Dendritic cell treated with granulocyte-macrophage colony-stimulating factor and Interleukin-4, amounts not matched to agents 40 ng/mL and 50 ng/mL, for 4 days (primary cell): Measurements from ENCODE around the gene RBP3.

Experiments used
- H3K27ac Mint-ChIP-seq: one replicate; pipeline ENCODE4 v1.8.0; 2022; ENCODE audit warnings: mild to moderate bottlenecking, mixed read lengths
- H3K27me3 Mint-ChIP-seq: one replicate; pipeline ENCODE4 v1.8.0; 2022; ENCODE audit warnings: mild to moderate bottlenecking, mixed read lengths
- H3K36me3 Mint-ChIP-seq: one replicate; pipeline ENCODE4 v1.8.0; 2022; ENCODE audit warnings: low read depth, mixed read lengths
- H3K4me1 Mint-ChIP-seq: one replicate; pipeline ENCODE4 v1.8.0; 2022; ENCODE audit warnings: low read depth, mixed read lengths
- H3K4me3 Mint-ChIP-seq: one replicate; pipeline ENCODE4 v1.8.0; 2022; ENCODE audit warnings: mild to moderate bottlenecking, moderate library complexity, mixed read lengths
- H3K9me3 Mint-ChIP-seq: one replicate; pipeline ENCODE4 v1.8.0; 2022; ENCODE audit warnings: mixed read lengths
- intact Hi-C: fragments of 100-400 bp; cut with micrococcal nuclease; formaldehyde crosslinking; loops from one replicate; pipeline ENCODE4 v1.15.0; 2022

The RBP3 gene

DNA sequence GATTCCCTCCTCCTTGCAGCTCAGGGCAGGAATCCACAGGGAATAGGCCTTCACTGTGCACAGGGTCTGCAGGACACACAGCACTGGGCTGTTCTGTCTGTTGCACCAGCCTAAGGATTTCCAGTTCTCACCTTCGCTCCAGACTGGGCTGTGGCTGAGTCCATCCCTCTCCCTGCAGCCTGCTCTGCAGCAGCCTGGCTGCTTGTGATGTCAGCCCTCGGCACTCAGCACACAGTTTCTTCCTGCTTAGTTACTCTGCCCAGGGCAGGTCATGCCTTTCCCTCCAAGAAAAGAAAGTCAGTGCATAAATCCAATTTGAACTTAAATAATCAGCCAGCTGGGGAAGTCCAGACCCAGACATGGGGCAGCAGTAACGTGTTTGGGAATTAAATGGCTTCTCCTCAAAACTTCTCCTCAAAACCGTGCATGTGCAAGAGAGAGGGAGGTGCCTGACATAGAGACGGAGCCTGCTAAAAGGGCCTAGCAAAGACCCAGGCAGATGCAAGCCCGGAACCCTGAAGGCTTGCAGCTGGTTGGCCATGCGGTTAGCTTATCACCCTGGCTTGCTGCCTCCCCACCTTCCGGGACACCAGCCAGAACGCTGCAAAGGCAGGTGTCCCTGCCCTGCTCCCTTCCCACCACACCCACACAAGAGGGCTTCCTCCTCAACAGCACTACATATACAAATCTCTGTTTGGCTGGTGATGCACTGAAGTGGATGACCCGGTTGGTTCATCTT, 36.8 kb upstream of the RBP3 start:
- intact Hi-C loops = no loop called here
- Mint-ChIP-seq H3K4me3 (no peak overlapping the region), H3K27ac (no peak overlapping the region), H3K4me1 (no peaks in the 10 kb centered on the region), H3K36me3 (no peaks in the 10 kb centered on the region), H3K9me3 (no peaks in the 10 kb centered on the region), H3K27me3 (peaks cover 29% of the 10 kb centered on the region)

DNA sequence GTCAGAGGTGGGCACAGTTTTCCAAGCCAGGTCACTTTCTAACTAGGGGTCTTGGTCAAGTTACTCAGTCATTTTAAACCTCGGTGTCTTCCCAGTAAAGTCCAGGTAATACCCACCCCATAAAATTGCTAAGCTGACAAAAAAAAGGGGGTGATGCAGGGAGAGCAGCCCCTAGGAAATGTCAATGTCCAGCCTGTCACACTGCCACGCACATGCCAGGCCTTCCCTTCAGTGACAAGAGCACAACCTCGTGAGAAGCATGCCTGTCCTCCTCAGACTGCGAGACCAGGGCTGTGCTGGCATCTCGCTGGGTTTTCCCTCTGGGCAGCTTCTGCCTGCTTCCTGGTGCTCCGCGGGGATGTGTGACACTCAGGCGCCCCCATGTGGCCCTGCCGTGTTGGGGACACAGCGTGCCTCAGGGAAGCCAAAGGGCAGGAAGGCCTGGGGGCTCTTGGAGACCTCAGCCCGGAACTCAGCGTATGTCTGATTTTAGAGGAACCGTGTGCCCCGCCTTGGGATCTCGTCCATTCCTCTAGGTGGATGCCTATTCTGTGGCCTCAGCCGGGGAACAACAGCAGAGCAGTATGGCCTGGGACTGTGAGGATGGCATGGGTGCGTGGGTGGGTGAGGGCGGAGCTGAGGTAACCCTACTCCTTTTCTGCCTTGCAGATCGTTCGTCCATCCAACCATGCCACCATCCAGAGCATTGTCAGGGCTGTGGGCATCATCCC, 36.1 kb upstream of the RBP3 start:
- Mint-ChIP-seq H3K36me3 (no peaks in the 10 kb centered on the region), H3K9me3 (no peaks in the 10 kb centered on the region), H3K27me3 (peaks cover 23% of the 10 kb centered on the region), H3K4me3 (no peak overlapping the region), H3K27ac (no peak overlapping the region), H3K4me1 (no peaks in the 10 kb centered on the region)
- intact Hi-C loops = loop anchor here (1.0 kb wide), 1 partner anchor 265 kb away; no protein-coding TSS in a partner anchor

DNA sequence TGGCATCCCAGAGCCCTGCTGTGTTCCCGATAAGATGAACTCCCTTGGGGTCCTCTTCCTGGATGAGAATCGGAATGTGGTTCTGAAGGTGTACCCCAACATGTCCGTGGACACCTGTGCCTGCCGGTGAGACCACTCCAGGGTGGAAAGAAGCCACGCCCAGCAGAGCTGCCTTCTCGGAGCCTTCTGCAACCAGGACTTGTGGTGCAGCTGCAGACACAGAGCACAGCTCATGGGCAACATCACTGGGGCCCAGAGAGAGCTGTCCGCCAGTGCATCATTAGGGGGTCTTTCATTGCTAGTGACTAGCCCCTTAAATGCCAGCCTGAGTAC, 35.5 kb upstream of the RBP3 start:
- intact Hi-C loops = loop anchor here (1.0 kb wide), 1 partner anchor 265 kb away; no protein-coding TSS in a partner anchor
- no peaks in the 10 kb centered on the region for H3K4me1 Mint-ChIP-seq
- no peak overlapping the region for H3K27ac Mint-ChIP-seq
- no peaks in the 10 kb centered on the region for H3K36me3 Mint-ChIP-seq
- H3K9me3 Mint-ChIP-seq = no peaks in the 10 kb centered on the region
- peaks cover 18% of the 10 kb centered on the region for H3K27me3 Mint-ChIP-seq
- no peak overlapping the region for H3K4me3 Mint-ChIP-seq

DNA sequence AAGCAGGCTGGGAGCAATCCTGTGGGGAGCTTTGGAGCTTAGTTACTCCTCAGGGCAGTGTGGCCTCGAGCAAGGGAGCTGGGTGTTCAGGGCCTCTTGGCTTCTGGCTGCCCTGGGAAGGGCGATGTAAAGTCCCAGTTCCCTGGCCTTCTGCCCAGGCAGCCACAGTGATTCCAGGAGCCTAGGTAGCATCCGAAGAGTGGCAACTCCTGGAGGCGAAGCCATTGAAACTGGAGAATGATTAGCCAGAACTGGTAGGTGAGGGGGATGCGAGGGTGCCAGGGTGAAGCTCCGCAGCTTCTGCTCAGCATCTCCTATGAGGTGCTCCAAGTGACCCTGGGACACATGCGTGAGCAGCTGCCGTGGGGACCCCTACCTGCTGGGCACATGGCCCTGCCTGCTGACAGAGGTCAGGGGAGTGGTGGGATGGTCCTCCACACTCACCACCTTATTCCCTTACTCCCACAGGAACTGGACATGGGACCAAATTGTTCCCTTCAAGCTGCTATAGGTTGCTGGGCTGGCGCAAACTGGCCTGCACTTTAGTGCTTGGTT, 33.7 kb upstream of the RBP3 start:
- H3K27ac Mint-ChIP-seq = no peak overlapping the region
- no peaks in the 10 kb centered on the region for H3K4me1 Mint-ChIP-seq
- no peaks in the 10 kb centered on the region for H3K36me3 Mint-ChIP-seq
- H3K9me3 Mint-ChIP-seq = no peaks in the 10 kb centered on the region
- peaks cover 5% of the 10 kb centered on the region for H3K27me3 Mint-ChIP-seq
- no peak overlapping the region for H3K4me3 Mint-ChIP-seq
- intact Hi-C loops = no loop called here

DNA sequence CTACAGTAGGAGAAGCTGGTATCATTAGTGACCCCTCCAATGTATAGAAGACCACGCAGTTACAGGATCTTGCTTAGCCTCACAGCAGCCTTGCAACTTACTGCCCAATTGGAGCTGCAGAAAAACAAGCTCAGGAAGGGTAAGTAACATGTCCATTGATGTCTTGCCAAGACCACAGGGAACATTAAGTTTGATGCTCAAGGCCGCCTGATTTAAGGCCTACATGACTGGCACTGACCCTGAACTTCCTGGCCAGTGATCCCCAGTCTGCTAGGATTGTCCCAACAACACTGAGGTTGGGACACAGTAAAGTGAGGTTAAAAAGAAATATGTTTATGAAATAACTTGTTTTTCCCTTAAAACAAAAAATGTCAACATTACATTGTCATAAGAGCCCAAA, 32.7 kb upstream of the RBP3 start:
- intact Hi-C loops = no loop called here
- H3K27me3 Mint-ChIP-seq = peaks cover 4% of the 10 kb centered on the region
- no peaks in the 10 kb centered on the region for H3K36me3 Mint-ChIP-seq
- no peak overlapping the region for H3K4me3 Mint-ChIP-seq
- no peaks in the 10 kb centered on the region for H3K4me1 Mint-ChIP-seq
- no peaks in the 10 kb centered on the region for H3K9me3 Mint-ChIP-seq
- no peak overlapping the region for H3K27ac Mint-ChIP-seq

DNA sequence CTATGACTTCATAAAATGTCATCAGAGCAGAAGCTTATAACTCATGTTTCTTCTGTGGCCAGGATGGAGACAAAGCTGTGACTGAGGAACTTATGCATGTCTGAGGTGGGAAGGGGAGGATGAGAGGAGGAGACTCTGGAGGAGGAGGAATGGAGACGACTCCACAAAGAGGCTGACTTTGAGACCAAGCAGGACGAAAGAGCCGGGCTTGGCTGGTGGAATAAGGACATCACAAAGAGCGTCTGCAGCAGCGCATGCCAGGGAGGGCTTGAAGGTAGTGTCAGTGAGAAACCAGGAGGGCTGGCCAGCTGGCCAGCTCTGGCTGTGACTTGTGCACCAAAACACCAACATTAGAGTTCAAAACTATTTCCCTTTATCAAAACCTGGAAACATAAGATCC, 32.0 kb upstream of the RBP3 start:
- Mint-ChIP-seq H3K4me1 (no peaks in the 10 kb centered on the region), H3K4me3 (no peak overlapping the region), H3K27ac (no peak overlapping the region), H3K27me3 (peaks cover 5% of the 10 kb centered on the region), H3K9me3 (no peaks in the 10 kb centered on the region), H3K36me3 (no peaks in the 10 kb centered on the region)
- intact Hi-C loops = no loop called here

DNA sequence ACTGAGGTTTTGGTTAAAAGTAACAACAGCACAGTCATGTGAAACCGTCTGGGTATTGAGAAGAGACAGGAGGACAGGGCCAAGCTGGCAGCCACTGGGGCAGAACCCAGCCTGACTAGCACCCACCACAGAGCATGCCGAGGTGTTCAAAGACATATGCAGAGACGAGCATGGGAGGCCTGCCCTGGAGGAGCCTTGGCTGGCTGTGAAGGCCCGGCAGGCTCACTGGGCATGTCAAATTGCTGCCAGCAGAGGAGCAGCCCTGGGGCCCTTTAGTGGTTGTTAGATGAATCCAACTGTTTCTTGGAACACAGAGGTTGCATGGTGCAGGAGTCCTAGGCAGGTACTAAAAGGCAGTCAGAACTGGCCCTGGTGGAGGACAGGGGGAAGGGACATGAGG, 30.9 kb upstream of the RBP3 start:
- Mint-ChIP-seq H3K27me3 (peaks cover 3% of the 10 kb centered on the region), H3K9me3 (no peaks in the 10 kb centered on the region), H3K4me3 (no peak overlapping the region), H3K4me1 (no peaks in the 10 kb centered on the region), H3K27ac (no peak overlapping the region), H3K36me3 (no peaks in the 10 kb centered on the region)
- intact Hi-C loops = no loop called here

DNA sequence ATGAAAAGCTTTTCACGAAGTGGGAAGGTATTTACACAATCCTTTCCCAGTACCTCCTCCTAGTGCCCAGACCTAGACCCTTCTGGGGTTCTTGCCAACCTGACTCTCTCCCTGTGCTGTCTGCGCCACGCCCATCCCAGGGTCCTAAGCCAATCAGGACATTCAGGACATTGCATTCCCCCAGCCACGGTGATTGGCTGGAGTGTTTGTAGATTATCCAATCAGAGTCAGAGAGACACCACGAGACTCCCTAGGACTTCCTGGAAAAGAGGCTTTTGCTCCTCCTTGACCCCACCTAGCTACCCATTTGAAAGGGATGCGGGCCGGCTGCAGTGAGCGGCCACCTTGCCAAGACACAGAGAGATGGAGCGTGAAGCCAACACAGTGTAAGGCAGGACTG, 29.5 kb upstream of the RBP3 start:
- Mint-ChIP-seq H3K27ac (no peak overlapping the region), H3K9me3 (no peaks in the 10 kb centered on the region), H3K4me3 (no peak overlapping the region), H3K4me1 (no peaks in the 10 kb centered on the region), H3K27me3 (peaks cover 3% of the 10 kb centered on the region), H3K36me3 (no peaks in the 10 kb centered on the region)
- intact Hi-C loops = no loop called here

DNA sequence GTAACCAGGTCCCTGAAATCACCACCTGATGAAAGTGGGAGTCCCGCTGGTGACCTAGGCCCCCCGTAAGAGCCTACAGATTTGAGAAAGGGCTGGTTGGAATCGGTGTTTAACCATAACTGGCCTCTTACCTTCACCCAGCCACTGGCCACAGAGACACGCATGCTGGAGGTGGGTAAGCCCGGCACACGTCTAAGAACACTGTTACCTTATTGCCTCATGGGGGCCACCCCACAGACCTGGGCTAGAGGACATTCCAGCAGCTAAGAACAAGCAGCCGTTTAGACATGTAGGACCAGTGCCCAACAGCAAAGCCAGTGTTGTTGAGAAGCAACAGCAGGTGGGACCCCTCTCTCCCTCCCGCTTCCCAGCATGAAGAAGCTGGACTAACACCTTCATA, 28.4 kb upstream of the RBP3 start:
- intact Hi-C loops = no loop called here
- Mint-ChIP-seq H3K4me3 (no peak overlapping the region), H3K9me3 (no peaks in the 10 kb centered on the region)

DNA sequence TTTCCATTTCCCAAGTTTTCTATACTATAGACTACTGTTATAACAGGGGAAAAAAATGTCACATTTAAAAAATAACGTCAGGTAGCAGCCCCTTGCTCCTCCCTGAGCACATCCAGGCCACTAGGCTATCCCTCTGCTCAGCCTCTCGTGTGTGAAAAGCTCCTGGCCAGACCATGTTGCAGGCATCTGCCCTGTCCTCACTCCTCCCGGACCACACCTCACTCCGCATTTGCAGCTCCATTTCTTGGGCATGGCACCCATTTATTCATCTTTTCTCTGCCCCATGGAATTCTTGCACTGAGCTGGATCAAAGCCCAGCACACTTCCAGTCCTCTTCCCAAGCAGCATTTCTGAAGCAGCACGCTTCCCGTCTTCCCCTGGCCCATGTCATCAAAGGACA, 27.4 kb upstream of the RBP3 start:
- no peak overlapping the region for H3K27ac Mint-ChIP-seq
- no peaks in the 10 kb centered on the region for H3K4me1 Mint-ChIP-seq
- peaks cover 3% of the 10 kb centered on the region for H3K27me3 Mint-ChIP-seq
- H3K9me3 Mint-ChIP-seq = no peaks in the 10 kb centered on the region
- intact Hi-C loops = no loop called here
- no peak overlapping the region for H3K4me3 Mint-ChIP-seq
- no peaks in the 10 kb centered on the region for H3K36me3 Mint-ChIP-seq

More for the DNA sequence above, 28.4 kb upstream of the RBP3 start:
- H3K27ac Mint-ChIP-seq = no peak overlapping the region
- H3K27me3 Mint-ChIP-seq = peaks cover 3% of the 10 kb centered on the region
- H3K36me3 Mint-ChIP-seq = no peaks in the 10 kb centered on the region
- H3K4me1 Mint-ChIP-seq = no peaks in the 10 kb centered on the region

DNA sequence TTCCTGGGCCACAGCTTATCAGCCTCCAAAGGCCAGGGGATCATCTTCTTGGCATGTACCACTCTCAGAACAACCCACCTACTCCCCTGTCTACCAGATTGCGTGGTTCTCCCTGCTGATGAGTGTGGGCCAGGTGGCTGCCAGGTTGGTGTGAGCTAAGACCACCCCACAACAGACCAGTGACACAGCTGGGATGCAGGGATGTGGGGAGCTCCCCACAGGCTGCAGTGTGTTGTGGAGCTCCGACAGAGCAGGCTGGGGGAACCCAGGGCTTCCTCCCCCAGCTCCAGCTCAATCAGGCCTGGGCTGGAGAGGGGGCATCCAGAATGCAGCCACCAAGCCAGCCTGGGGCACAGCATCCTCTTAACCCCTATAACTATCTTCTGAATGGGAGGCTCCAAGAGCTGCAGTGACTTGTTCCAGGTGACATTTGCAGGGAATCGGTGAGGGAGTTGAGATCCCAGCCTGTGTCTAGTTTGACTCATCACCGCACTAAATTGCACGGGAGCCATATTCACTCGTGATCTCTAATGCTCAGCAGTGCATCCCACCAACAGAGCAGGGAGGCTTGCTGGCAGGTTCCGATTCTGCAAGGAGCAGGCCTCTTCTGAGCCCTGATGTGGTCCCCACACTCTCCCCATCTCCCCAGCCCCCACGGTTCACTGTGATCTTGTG, 26.5 kb upstream of the RBP3 start:
- H3K27ac Mint-ChIP-seq = no peak overlapping the region
- no peaks in the 10 kb centered on the region for H3K36me3 Mint-ChIP-seq
- peaks cover 3% of the 10 kb centered on the region for H3K27me3 Mint-ChIP-seq
- no peak overlapping the region for H3K4me3 Mint-ChIP-seq
- H3K9me3 Mint-ChIP-seq = no peaks in the 10 kb centered on the region
- no peaks in the 10 kb centered on the region for H3K4me1 Mint-ChIP-seq
- intact Hi-C loops = no loop called here

DNA sequence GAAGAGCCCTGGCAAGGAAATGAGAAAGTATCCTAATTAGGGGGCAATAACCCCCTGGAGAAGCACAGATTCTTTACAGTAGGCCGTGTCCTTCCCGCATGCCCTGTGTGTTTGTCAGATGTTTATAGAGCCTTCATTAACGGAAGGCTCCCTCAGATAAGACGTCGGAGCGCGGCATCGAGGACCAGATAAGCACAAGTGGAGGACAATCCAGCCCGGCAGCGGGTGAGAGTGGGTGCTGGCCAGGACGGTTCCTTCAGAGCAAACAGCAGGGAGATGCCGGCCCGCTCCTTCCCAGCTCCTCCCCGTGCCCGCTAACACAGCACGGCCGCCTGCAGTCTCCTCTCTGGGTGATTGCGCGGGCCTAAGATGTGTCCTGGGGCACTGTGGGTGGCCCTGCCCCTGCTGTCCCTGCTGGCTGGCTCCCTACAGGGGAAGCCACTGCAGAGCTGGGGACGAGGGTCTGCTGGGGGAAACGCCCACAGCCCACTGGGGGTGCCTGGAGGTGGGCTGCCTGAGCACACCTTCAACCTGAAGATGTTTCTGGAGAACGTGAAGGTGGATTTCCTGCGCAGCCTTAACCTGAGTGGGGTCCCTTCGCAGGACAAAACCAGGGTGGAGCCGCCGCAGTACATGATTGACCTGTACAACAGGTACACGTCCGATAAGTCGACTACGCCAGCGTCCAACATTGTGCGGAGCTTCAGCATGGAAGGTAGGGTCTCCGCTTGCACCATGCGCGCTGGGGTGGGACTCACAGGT, 25.7 kb upstream of the RBP3 start, which contains the start of gene GDF2:
Gene GDF2 (plus strand): TSS at position 155 of the 762 bp plus-strand sequence. CDS start 215 bp downstream, at position 370.
- Mint-ChIP-seq H3K4me3 (no peak within 1 kb of the TSS), H3K4me1 (no peaks in the 10 kb centered on the region), H3K36me3 (no peaks in the 10 kb centered on the region), H3K27ac (no peak within 1 kb of the TSS), H3K27me3 (peaks cover 3% of the 10 kb centered on the region), H3K9me3 (no peaks in the 10 kb centered on the region)
- intact Hi-C loops = no loop called here

DNA sequence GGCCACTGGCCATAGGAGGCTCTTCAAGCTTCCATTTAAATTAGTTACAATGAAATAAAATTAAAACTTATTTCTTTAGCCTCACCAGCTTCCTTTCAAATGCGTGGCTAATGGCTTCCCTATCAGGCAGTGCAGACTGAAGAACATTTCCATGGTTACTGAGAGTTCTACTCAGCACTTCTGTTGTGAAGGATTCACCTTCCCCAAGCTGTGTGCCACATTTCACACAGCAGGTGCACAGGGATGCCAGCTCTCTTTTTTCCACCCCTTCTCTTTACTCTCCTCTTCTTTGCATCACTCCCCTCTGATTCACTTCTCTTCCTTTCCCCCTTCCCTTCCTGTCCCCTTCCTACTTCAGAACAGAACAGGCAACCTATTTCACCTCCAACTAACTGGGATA, 25.1 kb upstream of the RBP3 start:
- H3K4me3 Mint-ChIP-seq = no peak overlapping the region
- no peaks in the 10 kb centered on the region for H3K36me3 Mint-ChIP-seq
- intact Hi-C loops = no loop called here
- H3K27ac Mint-ChIP-seq = no peak overlapping the region
- H3K9me3 Mint-ChIP-seq = peaks cover 4% of the 10 kb centered on the region
- H3K4me1 Mint-ChIP-seq = no peaks in the 10 kb centered on the region
- H3K27me3 Mint-ChIP-seq = peaks cover 3% of the 10 kb centered on the region
